GM11168 (cell line): ENCODE results near the gene E2F1.
"Not testable (repeated sequence)": the region's sequence is repeated elsewhere in the genome, so short reads cannot be mapped to it uniquely, and the experiment has no call there.

Source experiments
- in situ Hi-C: fragments of 300-500 bp; cut with MboI; formaldehyde crosslinking; loops from one replicate; pipeline ENCODE4 v1.12.0; 2022; ENCODE audit warnings: low sequenced_read_pairs; ENCODE audit not compliant: unreplicated experiment

The E2F1 gene

DNA sequence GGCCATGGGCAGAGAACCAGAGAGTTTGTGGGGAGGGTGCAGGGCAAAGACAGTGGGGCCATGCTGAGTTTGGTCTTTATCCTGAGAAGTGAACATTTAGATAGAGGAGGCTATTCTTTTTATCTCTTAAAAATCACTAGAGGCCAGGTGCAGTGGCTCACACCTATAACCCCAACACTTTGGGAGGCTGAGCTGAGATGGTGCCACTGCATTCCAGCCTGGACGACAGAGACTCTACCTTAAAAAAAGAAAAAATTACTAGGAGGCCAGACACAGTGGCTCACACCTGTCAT lies 25.2 kb upstream of the E2F1 start:
- in situ Hi-C loops = no loop called here

DNA sequence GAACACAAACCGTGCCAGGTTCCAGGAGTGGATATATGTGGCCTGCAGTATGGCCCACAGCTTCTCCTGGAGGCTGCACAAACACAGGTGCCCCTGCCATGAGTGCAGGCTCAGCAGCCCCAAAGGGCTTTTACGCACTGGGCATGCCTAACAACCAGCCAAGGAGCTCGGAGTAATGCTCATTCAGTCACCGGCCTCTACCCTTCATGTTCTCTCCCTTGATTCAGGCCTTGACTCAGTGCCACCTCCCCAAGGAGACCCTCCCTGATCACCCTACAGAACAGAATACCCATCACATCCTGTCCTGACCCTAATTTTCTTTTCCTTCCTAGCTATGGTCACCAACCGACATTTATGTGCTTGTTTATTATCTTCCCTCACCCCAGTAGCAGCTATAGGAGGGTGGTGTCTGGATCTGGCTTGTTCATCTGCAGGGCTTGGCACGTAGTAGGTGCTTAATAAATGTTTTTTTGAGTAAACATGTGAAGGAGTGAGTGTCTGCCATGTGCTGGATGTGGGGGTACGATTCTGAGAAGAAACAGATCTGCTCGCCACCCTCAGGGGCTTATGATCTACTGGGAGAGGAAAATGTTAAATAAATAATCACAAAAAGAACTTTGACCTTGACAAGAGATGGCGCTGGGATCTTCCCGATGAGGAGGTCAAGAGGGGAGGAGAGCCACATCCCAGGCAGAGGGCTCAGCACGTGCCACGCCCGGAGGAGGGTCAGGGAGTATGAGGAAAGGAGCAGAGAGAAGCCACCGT lies 24.7 kb upstream of the E2F1 start:
- in situ Hi-C loops = no loop called here

DNA sequence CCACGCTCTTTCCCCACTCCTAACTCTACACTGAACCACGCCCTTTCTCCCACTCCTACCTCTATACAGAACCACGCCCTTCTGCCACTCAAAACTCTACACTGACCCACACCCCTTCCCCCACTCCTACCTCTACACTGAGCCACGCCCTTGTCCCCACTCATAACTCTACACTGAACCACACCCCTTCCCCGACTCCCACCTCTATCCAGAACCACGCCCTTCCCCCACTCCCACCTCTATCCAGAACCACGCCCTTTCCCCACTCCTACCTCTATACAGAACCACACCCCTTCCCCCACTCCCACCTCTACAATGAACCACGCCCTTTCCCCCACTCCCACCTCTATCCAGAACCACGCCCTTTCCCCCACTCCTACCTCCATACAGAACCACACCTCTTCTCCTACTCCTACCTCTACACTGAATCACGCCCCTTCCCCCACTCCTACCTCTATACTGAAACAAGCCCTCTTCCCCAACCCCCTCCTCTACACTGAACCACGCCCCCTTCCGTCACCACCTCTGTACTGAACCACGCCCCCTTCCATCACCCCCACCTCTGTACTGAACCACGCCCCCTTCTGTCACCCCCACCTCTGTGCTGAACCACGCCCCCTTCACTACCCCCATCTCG lies 23.8 kb upstream of the E2F1 start:
- in situ Hi-C loops = no loop called here

DNA sequence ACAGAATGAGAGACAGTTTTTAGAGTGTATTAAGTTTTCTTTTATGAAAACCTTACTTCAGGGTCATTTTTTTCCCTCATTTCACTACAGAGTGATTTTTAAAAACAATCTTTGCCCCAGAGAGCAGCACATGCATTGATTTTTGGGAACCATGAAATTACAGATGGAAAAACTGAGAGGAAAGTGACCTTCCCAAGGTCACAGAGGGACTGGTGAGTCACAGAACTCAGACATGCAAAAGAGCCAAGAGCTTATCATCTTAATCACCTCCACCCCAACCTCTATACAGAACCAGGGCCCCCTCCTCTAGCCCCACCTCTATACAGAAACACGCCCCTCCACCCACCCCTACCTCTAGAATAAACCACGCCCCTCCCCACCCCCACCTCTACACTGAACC lies 23.2 kb upstream of the E2F1 start:
- in situ Hi-C loops = no loop called here

DNA sequence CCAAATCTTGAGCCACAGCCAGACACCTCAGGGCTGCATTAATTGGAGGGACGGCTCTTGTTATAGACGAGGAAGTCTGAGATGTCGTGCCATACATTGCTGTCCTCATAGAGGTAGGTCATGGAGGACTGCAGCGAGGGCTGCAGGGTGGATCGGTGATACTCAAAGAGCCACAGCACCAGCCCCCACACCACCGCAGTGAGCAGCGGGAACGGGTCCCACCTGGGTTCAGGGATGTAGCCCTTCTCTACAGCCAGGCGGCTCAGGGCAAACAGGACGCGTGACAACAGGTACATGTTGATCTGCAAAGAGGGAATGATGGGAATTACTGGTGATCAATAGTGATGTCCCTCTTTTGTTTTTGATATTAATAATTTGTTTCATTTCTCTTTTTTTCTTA lies 21.5 kb upstream of the E2F1 start:
- in situ Hi-C loops = no loop called here

DNA sequence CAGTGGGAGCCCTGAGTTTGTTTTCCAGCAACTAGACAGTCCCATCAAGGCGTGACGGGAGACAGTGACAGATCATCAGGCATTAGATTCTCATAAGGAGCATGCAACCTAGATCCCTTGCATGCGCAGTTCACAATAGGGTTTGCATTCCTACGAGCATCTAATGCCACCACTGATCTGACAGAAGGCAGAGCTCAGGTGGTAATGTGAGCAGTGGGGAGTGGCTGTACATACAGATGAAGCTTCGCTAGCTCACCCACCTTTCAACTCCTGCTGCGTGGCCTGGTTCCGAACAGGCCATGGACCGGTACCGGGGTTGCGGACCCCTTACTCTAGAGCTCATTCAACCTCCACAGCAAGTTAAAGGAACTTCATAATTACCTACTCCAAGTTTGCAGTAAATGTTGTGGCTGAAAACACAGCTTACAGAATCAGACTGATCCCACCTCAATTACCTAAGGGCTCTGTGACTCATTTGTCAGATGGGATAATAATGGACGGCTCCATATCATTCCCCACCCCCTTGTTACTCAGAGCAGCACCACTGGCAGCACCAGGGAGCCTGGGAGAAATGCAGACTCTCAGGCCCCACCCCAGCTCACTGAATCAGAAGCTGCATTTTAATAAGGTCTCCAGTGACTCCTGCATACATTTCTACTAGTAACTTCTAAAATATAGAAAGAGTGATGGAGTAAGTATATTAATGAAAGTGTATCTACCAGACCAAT lies 18.2 kb upstream of the E2F1 start:
- in situ Hi-C loops = no loop called here

DNA sequence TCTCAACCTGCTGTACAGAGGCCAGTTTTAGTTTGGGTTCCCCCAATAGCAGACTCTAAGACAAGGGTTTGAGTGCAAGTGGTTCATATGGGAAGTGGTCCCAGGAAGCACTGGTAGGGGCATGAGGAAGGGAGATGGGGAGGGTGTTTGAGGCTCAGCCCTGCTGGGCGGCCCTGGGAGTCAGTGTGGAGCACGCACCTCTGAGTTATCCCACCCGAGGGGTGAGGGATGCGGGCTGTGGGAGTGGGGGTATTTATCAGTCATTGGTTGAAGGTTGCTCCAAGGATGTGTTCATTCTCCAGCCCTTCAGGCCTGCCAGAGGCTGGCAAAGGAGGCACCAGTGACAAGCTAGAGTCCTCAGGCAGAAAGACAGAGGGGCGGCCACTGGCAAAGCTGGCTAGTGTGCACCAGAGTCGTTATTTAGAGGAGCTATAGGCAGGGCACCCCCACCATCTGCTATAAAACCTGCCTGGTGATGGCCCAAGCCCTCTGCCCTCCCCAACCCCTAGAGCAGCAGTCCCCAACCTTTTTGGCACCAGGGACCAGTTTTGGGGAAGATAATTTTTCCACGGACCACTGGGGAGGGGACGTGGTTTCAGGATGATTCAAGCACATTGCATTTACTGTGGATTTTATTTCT lies 17.4 kb upstream of the E2F1 start:
- in situ Hi-C loops = no loop called here

DNA sequence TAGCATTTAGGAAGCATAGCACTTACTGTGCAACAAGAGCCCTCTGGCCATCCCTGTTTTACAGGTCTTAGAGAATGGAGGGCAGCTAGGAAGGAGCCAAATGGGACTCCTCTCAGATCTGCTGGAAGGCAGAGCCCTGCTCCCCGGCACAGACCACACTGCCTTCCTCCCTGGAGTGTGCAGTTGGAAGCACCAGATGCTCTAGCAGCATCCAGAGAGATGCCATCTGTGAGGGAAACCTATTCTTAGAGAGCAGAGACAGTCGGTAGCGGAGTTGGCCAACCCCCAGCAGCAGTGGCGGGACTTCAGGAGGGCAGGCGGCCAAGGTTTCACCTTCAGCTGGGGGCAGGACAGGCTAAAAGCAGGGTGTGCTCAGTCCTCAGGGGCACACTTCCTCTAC lies 16.7 kb upstream of the E2F1 start:
- in situ Hi-C loops = no loop called here

DNA sequence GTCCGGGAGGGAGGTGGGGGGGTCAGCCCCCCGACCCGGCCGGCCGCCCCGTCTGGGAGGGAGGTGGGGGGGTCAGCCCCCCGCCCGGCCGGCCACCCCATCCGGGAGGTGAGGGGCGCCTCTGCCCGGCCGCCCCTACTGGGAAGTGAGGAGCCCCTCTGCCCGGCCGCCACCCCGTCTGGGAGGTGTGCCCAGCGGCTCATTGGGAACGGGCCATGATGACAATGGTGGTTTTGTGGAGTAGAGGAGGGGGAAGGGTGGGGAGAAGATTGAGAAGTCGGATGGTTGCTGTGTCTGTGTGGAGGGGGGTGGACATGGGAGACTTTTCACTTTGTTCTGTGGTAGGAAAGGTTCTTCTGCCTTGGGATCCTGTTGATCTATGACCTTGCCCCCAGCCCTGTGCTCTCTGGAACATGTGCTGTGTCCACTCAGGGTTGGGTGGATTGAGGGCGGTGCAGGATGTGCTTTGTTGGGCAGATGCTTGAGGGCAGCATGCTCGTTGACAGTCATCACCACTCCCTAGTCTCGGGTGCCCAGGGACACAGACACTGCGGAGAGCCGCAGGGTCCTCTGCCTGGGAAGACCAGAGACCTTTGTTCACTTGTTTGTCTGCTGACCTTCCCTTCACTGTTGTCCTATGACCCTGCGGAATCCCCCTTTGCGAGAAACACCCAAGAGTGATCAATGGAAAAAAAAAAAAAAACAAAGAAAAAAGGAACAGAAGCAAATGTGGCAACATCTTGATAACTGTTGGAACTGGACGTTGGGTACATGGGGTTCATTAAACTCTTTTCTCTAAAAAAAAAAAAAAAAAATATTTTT lies 15.7 kb upstream of the E2F1 start:
- in situ Hi-C loops = no loop called here

DNA sequence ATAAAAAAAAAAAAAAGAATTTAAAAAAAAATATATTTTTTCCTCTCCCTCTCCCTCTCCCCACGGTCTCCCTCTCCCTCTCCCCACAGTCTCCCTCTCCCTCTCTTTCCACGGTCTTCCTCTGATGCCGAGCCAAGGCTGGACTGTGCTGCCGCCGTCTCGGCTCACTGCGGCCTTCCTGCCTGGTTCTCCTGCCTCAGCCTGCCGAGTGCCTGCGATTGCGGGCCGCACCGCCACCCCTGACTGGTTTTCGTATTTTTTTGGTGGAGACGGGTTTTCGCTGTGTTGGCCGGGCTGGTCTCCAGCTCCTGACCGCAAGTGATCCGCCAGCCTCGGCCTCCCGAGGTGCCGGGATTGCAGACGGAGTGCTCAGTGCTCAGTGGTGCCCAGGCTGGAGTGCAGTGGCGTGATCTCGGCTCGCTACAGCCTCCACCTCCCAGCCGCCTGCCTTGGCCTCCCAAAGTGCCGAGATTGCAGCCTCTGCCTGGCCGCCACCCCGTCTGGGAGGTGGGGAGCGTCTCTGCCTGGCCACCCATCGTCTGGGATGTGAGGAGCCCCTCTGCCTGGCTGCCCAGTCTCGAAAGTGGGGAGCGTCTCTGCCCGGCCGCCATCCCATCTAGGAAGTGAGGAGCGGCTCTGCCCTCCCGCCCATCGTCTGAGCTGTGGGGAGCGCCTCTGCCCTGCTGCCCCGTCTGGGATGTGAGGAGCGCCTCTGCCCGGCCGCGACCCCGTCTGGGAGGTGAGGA lies 14.7 kb upstream of the E2F1 start:
- in situ Hi-C loops = not testable (repeated sequence)

DNA sequence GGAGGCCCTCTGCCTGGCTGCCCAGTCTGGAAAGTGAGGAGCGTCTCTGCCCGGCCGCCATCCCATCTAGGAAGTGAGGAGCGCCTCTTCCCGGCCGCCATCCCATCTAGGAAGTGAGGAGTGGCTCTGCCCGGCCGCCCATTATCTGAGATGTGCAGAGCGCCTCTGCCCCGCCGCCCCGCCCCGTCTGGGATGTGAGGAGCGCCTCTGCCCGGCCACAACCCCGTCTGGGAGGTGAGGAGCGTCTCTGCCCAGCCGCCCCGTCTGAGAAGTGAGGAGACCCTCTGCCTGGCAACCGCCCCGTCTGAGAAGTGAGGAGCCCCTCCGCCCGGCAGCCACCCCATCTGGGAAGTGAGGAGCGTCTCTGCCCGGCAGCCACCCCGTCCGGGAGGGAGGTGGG lies 12.8 kb upstream of the E2F1 start:
- in situ Hi-C loops = not testable (repeated sequence)

DNA sequence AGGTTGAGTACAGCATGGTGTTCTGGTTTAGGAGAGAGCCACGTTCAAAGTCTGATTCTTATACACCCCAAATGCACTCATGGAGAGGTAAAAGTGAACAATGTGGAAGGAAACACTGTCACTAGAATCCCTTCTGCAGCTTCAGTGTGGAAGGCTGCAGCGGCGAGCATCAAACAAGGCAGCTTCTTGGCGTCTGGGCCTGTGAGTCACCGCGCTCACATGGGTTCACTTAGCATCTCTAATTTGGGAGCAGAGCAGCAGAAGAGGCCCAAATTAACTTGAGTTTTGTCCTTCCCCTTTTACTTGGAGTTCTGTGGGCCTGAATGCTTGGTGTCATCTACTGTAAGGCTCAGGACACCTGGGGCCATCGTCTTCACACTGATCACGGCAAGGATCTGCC lies 10.9 kb upstream of the E2F1 start:
- in situ Hi-C loops = no loop called here

DNA sequence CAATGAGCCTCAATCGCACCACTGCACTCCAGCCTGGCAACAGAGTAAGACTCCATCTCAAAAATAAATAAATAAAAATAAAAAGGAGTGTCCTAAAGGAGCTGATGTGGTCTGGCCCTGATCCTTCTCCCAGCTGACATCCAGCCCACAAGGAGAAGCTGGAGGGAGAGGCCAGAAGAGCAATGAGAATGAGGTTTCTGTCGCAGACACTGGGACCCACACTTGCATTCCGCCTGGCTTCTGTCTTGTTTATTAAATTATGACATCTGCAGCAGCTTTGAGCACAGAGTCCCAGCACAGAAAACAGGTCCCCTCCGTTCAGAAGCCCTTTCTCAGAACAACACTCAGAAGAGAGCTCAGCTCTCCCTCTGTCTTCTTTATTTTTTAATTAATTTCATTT lies 10.3 kb upstream of the E2F1 start:
- in situ Hi-C loops = no loop called here

DNA sequence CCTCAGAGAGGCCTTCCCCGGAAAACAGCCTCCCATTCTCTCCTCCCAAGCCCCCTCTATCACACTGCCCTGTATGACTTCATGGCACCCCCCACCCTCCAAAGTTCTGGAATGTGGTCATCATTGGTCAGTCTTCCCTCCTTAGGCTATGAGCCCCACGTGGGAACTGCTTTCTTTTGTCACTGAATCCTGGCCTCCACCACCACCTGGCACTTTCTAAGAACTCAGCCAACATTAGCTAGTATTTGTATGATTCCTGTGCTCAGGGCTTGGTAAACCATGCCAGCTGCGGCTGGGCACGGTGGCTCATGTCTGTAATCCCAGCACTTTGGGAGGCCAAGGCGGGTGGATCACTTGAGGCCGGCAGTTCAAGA lies 8.4 kb upstream of the E2F1 start:
- in situ Hi-C loops = no loop called here

DNA sequence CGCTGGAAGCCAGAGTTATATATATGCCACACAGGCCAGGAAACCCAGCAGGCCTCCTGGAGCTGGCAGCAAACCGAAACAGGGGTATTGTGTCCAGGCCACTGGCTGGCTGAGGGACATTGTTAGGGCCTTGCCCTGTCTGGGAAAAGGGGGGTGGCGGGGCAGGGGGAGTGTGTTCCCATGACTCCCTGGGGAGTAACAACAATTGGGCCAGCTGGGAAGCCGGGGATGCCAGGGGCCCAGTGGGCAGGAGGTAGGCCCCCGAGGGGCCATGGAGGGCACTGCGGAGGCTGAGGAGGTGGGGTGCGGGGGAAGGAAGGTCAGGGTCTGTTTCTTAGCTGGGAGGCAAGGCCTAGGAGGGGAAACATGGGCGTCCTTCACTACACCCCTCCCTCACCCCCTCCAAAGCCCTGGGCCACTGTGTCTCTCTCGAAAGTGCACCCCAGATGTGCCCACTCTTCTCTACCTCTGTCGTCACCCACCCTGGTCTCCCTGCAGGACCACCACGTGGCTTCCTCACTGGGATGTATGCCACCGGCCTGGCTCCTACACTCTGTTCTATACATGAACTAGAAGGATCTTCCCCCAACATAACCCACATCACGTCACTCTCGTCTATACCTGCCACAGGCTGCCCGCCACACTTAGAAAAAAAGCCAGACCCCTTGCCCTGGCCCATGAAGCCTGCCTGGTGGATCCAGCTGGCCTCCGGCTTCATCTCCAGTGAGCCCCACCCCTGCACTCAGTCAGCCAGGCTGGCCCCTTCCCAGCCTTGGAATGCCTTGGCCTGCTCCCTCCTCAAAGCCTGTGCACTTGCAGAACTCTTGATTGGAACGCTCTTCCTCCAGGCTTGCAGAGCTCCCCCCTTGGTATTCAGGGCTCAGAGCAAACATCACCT lies 7.8 kb upstream of the E2F1 start:
- in situ Hi-C loops = no loop called here

DNA sequence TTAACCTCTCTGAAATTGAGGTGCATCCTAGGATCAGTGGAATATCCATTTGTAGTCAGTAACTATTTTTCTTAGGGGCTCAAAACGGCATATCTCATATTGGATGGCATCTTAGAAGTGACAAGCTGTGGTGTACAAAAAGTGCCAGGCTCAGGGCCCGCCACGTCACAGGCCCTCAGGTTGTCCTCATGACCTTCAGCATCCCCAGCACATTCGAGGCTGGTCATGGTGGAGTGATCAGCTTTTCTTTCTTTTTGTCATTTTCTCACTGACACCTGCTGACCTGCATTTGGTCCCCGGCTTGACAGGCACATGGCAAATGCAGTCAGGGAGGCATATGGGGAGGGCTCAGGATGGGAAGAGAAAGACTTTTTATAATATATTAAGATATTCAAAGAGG lies 7.1 kb upstream of the E2F1 start:
- in situ Hi-C loops = no loop called here

DNA sequence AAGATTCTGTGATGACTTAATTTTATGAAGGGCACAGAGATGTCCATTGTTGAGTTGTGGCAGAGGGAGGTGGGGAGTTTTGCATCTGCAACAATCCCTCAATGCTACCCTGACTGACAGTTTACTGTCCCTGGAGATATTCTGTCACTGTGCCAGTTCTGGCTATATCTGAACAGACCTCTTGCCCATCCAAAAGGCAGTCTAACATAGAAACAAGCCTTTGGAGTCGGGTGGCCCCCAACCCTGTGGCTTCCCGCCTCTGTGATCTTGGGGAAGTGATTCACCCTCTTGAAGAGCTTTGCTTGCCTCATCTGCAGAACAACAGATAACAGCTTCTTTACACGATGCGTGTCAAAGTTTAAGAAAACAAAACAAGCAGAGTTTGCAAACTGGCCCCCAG lies 3.8 kb upstream of the E2F1 start:
- in situ Hi-C loops = no loop called here

DNA sequence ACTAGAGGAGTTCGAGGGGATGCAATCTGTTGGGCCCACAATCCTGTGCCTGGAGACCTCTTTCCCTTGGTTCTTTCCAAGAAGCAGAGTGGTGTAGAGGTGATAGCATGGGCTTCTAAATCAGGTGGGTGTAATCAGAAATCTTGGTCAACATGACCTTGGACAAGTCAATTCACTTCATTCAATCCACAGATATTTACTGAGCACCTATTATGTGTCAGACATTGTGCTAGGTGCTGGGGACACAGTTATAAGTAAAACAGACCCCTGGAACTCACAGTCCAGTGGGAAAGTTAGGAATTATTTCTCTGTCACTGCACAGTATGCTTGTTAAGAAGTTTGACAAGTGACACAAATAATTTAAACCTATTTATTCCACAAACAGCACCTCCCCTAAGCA lies 3.3 kb upstream of the E2F1 start:
- in situ Hi-C loops = no loop called here

DNA sequence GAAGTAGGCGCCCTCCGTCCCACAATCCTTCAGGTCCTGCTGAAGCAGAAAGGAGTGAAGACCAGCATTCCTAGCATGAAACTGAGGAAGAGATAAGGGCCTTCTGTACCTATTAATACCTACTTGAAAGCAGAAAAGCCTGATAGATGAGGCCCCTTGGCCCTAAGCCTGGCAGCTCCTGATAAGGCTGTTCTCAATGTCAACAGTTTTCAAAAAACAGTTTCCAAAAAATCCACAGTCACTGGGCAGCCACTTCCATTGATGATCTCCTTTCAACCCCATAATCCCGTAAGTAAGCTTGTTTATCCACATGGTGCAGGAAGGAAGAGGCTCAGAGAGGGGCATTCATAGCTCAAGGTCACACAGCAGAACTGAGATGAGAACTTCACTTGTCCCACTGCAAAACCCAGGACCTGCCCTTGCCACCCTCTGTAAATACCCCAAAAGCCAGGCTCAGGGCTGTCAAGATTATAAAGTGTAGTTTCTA lies 2.8 kb upstream of the E2F1 start:
- in situ Hi-C loops = no loop called here
